Heart right ventricle (tissue), 16 donors: Measurements from ENCODE around the gene CCDC51. TPM values are rescaled to one million over a fixed set of nuclear protein-coding genes. Genes with fewer than 3 reads are reported as not detected.
A peak's percentile ranks its signal among the peaks of the same experiment; 100 is the strongest.
"Not testable (repeated sequence)": the region's sequence is repeated elsewhere in the genome, so short reads cannot be mapped to it uniquely, and the experiment has no call there.

ENCODE experiments used
- ATAC-seq, 8 donors: fragments of 200-7000 bp; cut with Tn5 transposase; one replicate each; pipeline ENCODE4 v1.9.1; 2020; ENCODE audit warnings: mild to moderate bottlenecking in 8 of 8, moderate library complexity in 8 of 8, moderate number of reproducible peaks in 1 of 8
- DNase-seq, 2 donors: peaks; one replicate each; pipeline ENCODE4 v3.0.0-alpha.2; 2020
- H3K27ac ChIP-seq, 10 donors: fragments of 200-600 bp; sonication (generic) in 2 of 10; one replicate each; pipeline versions ENCODE4 v1.5.0 to v1.8.0; 2020 to 2022; ENCODE audit warnings: mild to moderate bottlenecking in 3 of 10
- H3K27me3 ChIP-seq, 7 donors: fragments of 200-600 bp; one replicate each; pipeline ENCODE4 v1.8.0; 2021 to 2022; ENCODE audit warnings: mild to moderate bottlenecking in 2 of 7
- H3K36me3 ChIP-seq, 9 donors: fragments of 200-600 bp; sonication (generic) in 1 of 9; one replicate each; pipeline versions ENCODE4 v1.5.0 to v1.8.0; 2020 to 2022; ENCODE audit warnings: mild to moderate bottlenecking in 2 of 9
- H3K4me1 ChIP-seq, 9 donors: fragments of 200-600 bp; sonication (generic) in 1 of 9; one replicate each; pipeline versions ENCODE4 v1.5.0 to v1.8.0; 2020 to 2022; ENCODE audit warnings: mild to moderate bottlenecking in 4 of 9
- H3K4me3 ChIP-seq, 10 donors: fragments of 200-600 bp; sonication (generic) in 2 of 10; one replicate each; pipeline versions ENCODE4 v1.5.0 to v1.8.0; 2020 to 2022; ENCODE audit warnings: mild to moderate bottlenecking in 7 of 10, moderate library complexity in 2 of 10
- H3K9me3 ChIP-seq, 11 donors: fragments of 200-600 bp in 10 of 11; sonication (generic) in 2 of 11; one replicate each; pipeline versions ENCODE4 v1.5.0 to v1.8.0; 2013 to 2022; ENCODE audit warnings: mild to moderate bottlenecking in 2 of 11, control low read depth in 1 of 11, moderate library complexity in 1 of 11
- WGBS, 2 donors: extraction: QIAGEN DNeasy Blood & Tissue Kit; methylation state at CpG; one replicate each; pipeline ENCODE4 v1.1.7; 2013; ENCODE audit warnings: inconsistent platforms in 1 of 2; 5-methylcytosine and 5-hydroxymethylcytosine counted together
- intact Hi-C, 10 donors: fragments of 100-400 bp; cut with DNase I; formaldehyde crosslinking; loops; one replicate each; pipeline versions ENCODE4 v1.11.1 to v1.14.2; 2022
- long read RNA-seq, 3 donors: library from polyadenylated mRNA; unstranded; transcript quantifications; one replicate each; pipeline ENCODE4 v2.0.0, GENCODE V29; 2020 to 2021
- polyA plus RNA-seq, 2 donors: library from polyadenylated mRNA; stranded (reverse); fragments of 200-250 nt; gene quantifications; one replicate each; pipeline ENCODE4 v1.2.3, GENCODE V29; 2013
- total RNA-seq, 10 donors: library from RNA; stranded (reverse); fragmentation: NEBNext Ultra II Directional in 3 of 10; extraction: Animal tissue kit (Norgen Biotek cat#: 25700) in 3 of 10; gene quantifications; one replicate each; pipeline versions ENCODE4 v1.2.1 to v1.2.4, GENCODE V29; 2021 to 2023
- TF ChIP-seq, protein P1 (sequence below), 9 donors: fragments of 200-600 bp; sonication (generic) in 2 of 9; IDR thresholded peaks; one replicate each; pipeline versions ENCODE4 v1.5.0 to v1.8.0; 2021 to 2022; ENCODE audit warnings: antibody characterized with exemption in 9 of 9, mild to moderate bottlenecking in 5 of 9, moderate library complexity in 1 of 9
- donor health status: Arrhythmogenic right ventricular cardiomyopathy.
- donor health status: ischemic (EF 13 %, LVEDD 7.1; RV severe dilation, severe dysfunction).
- donor health status: healthy with polysubstance abuse.
- donor health status: DM: no; HTN: yes; CAD: no.
- donor health status: DM: no; HTN: no; CAD: no.
- donor health status: ischemic (EF 25% LVEDD 6.9; RV normal size, moderate dysfunction).
- donor health status: ischemic (EF 25% LVEDD 5.7; RV mildly dilated, moderate dysfunction).
- donor health status: healthy.
- donor health status: DM: yes; HTN: yes; CAD: no.
- donor health status: Ischemic cardiomyopathy.
- donor health status: ischemic (EF 35%, LVEDD 5.7; RV mildly dilated, moderate dysfunction).
- donor health status: nonischemic (EF 11% LVEDD 7.7; RV severe dilation, severe dysfunction).
- donor health status: DM: yes; HTN: yes; CAD: no.
- donor health status: PGD.
- donor health status: ischemic (EF 29% LVEDD 5.4; RV normal size, mild dysfunction).
- donor health status: nonischemic (EF 23%, LVEDD 6.1; RV moderate dilation, normal function).

The CCDC51 gene, protein sequence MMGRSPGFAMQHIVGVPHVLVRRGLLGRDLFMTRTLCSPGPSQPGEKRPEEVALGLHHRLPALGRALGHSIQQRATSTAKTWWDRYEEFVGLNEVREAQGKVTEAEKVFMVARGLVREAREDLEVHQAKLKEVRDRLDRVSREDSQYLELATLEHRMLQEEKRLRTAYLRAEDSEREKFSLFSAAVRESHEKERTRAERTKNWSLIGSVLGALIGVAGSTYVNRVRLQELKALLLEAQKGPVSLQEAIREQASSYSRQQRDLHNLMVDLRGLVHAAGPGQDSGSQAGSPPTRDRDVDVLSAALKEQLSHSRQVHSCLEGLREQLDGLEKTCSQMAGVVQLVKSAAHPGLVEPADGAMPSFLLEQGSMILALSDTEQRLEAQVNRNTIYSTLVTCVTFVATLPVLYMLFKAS
- total RNA-seq (10 to 100 TPM in 8 of 10 donors, 1 to 10 TPM in 2; 9.5 to 14.3 (median 12.2) TPM), polyA plus RNA-seq (10 to 100 TPM in 1 of 2 donors, 1 to 10 TPM in 1; 4.7 to 11.0 TPM)
- long read RNA-seq, donor 1, partial matches to known transcripts: 0 of 12 reads
- long read RNA-seq, donor 1, other reads (novel, unspliced or antisense): 7 of 12 reads
- long read RNA-seq, donor 2, transcript CCDC51-201 (4 exons, 1,560 nt): major isoform, 12 of 23 reads
- long read RNA-seq, donor 2, partial matches to known transcripts: 2 of 23 reads
- long read RNA-seq, donor 2, other reads (novel, unspliced or antisense): 7 of 23 reads
- long read RNA-seq, donor 3, transcript CCDC51-201 (4 exons, 1,560 nt): major isoform, 15 of 29 reads
- long read RNA-seq, donor 3, partial matches to known transcripts: 0 of 29 reads
- long read RNA-seq, donor 3, other reads (novel, unspliced or antisense): 11 of 29 reads

DNA sequence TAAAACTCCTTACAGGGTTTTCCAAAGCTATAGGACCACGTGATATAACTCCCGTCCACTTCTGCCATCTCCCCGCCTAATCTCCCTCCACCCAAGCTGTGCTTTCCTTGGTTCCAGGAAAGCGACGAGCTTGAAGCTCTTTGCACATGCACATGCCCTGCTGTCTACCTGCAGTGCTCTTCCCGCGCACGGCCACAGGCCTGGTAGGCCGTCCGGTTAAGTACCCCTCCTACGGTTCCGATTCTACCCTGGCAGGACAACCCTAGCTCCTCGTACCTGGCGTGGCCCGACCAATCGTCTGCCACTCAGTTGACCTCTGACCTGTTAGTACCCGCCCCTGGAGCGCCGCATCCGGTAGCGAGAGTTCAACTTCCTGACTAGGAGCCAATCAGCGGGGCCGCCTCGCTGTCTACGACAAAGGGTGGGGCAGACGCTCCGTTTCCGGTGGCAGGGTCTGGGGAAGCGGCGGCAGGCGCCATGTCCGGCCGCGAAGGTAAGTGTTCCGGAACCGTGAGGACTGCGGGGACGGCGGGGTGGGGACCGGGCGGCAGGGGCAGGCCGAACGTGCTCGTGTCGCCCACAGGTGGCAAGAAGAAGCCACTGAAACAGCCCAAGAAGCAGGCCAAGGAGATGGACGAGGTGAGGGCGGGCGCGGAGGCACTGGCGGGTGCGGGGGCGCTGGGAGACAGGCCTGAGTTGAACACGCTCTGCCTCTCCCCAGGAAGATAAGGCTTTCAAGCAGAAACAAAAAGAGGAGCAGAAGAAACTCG is at the start of gene CCDC51, which contains the start of gene TMA7:
TSS of gene CCDC51 (minus strand) at position 300 of the 770 bp plus-strand sequence. CDS start 4,991 bp downstream, outside the sequence.
TSS of gene TMA7 (plus strand) at position 438 of the 770 bp plus-strand sequence. CDS start at position 478, 40 bp downstream.
- intact Hi-C loops: loop anchor here in 5 of 10 donors (5.0 to 10.0 kb wide), 4 partner anchors 38 to 245 kb away; no protein-coding TSS in a partner anchor

DNA sequence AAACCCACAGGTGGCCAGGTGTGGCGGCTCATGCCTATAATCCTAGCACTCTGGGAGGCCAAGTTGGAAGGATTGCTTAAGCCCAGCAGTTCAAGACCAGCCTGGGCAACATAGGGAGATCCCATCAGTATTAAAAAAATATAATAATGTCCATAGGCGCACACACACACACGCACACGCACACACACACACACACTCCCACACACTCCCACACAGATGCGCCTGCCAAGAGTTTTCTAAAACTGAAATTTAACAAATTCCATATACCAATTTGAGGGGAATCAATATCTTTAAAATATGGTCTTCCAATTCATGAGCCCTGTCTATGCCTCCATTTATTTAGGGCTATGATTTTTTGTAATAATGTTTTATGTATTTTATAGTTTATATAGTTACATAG is 47.0 kb upstream of the CCDC51 start:
- intact Hi-C loops: no loop called here
- TF ChIP-seq, protein P1, sequence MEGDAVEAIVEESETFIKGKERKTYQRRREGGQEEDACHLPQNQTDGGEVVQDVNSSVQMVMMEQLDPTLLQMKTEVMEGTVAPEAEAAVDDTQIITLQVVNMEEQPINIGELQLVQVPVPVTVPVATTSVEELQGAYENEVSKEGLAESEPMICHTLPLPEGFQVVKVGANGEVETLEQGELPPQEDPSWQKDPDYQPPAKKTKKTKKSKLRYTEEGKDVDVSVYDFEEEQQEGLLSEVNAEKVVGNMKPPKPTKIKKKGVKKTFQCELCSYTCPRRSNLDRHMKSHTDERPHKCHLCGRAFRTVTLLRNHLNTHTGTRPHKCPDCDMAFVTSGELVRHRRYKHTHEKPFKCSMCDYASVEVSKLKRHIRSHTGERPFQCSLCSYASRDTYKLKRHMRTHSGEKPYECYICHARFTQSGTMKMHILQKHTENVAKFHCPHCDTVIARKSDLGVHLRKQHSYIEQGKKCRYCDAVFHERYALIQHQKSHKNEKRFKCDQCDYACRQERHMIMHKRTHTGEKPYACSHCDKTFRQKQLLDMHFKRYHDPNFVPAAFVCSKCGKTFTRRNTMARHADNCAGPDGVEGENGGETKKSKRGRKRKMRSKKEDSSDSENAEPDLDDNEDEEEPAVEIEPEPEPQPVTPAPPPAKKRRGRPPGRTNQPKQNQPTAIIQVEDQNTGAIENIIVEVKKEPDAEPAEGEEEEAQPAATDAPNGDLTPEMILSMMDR (IDR thresholded peaks at IDR 0.05): no peak
- no peaks in the 10 kb centered on the region for H3K9me3 ChIP-seq
- 92 to 93% methylated on average over 5 of the region's 5 CpGs for WGBS, 2 donors
- ATAC-seq (no peak), DNase-seq (no peak)
- no peak overlapping the region for H3K4me3 ChIP-seq
- H3K36me3 ChIP-seq: peaks cover 0 to 39% (median 0%) of the 10 kb centered on the region in 9 donors
- no peaks in the 10 kb centered on the region for H3K4me1 ChIP-seq
- no peak overlapping the region for H3K27ac ChIP-seq
- no peaks in the 10 kb centered on the region for H3K27me3 ChIP-seq

More for the DNA sequence above, at the start of gene CCDC51, which contains the start of gene TMA7:
- DNase-seq: peak; percentile 98
- ATAC-seq: peak; percentile 97 to 99 (median 99)
- Histone ChIP-seq H3K27ac (peak within 1 kb of the TSS; percentile 68 to 98 (median 96)), H3K9me3 (no peaks in the 10 kb centered on the region), H3K27me3 (no peaks in the 10 kb centered on the region), H3K4me3 (peak within 1 kb of the TSS; percentile 71 to 99 (median 88)), H3K36me3 (peaks cover 0 to 39% (median 5%) of the 10 kb centered on the region in 9 donors), H3K4me1 (peaks cover 0 to 36% (median 27%) of the 10 kb centered on the region in 9 donors)
- TF ChIP-seq, protein P1 (IDR thresholded peaks at IDR 0.05): no peak
- 0 to 1% methylated on average over 54 of the region's 54 CpGs for WGBS, 2 donors

DNA sequence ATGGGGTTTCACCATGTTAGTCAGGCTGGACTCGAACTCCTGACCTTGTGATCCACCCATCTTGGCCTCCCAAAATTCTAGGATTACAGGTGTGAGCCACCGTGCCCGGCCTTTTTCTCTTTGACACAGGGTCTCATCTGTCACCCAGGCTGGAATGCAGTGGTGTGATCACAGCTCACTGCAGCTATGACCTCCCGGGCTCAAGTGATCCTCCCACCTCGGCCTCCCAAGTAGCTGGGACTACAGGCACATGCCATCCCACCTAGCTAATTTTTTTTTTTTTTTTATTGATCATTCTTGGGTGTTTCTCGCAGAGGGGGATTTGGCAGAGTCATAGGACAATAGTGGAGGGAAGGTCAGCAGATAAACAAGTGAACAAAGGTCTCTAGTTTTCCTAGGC is 42.9 kb upstream of the CCDC51 start:
- Histone ChIP-seq H3K4me1 (peaks cover 0 to 12% (median 4%) of the 10 kb centered on the region in 9 donors), H3K36me3 (peaks cover 0 to 24% (median 0%) of the 10 kb centered on the region in 9 donors)
- H3K27ac ChIP-seq, ATAC-seq, H3K4me3 ChIP-seq, intact Hi-C loops, DNase-seq, H3K27me3 ChIP-seq, H3K9me3 ChIP-seq: not testable (repeated sequence)
- WGBS, 2 donors: 94 to 97% methylated on average over 6 of the region's 6 CpGs

DNA sequence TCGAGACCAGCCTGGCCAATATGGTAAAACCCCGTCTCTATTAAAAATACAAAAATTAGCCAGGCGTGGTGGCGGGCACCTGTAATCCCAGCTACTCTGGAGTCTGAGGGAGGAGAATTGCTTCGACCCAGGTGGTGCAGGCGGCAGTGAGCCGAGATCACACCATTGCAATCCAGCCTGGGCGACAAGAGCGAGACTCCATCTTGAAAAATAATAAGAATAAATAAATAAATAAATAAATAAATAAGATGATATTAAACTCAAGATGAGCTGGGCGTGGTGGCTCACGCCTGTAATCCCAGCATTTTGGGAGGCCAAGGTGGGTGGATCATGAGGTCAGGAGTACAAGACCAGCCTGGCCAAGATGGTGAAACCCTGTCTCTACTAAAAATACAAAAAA is 41.0 kb upstream of the CCDC51 start:
- WGBS, 2 donors: 98 to 99% methylated on average over 11 of the region's 11 CpGs
- intact Hi-C loops, DNase-seq, H3K9me3 ChIP-seq, H3K27me3 ChIP-seq, H3K4me3 ChIP-seq, ATAC-seq, H3K27ac ChIP-seq: not testable (repeated sequence)
- H3K36me3 ChIP-seq: peaks cover 0 to 37% (median 0%) of the 10 kb centered on the region in 9 donors
- peaks cover 0 to 25% (median 13%) of the 10 kb centered on the region in 9 donors for H3K4me1 ChIP-seq
